K562 (cell line): ENCODE results near the gene TRAF3IP1. TPM values are rescaled to one million over a fixed set of nuclear protein-coding genes. Genes with fewer than 3 reads are reported as not detected.
A peak's percentile ranks its signal among the peaks of the same experiment; 100 is the strongest.

Experiments
- ATAC-seq: fragments of 200-7000 bp; cut with Tn5 transposase; 3 replicates; pipeline ENCODE4 v1.9.1; 2020; ENCODE audit warnings: moderate library complexity
- BruUV-seq: library from RNA; stranded (reverse); fragments of 400-500 nt; replicated peaks from 2 replicates; lab custom pipeline; 2021; lab: Mats Ljungman, UMichigan
- CTCF ChIA-PET: fragments of 300-600 bp; formaldehyde crosslinking; extraction: SDS; loops from one replicate; lab custom pipeline; 2021; ENCODE audit warnings: low intra/inter-chr PET ratio; lab: Yijun Ruan, JAX
- POLR2A ChIA-PET: fragments of 300-600, 350-650 bp; sonication (Branson Sonifier 250); formaldehyde crosslinking; extraction: SDS; loops from one replicate; lab custom pipeline; 2021; ENCODE audit warnings: antibody characterized with exemption, inconsistent platforms; lab: Yijun Ruan, JAX
- DNase-seq, 4 experiments: peaks; one replicate each; pipeline versions ENCODE4 v3.0.0 to v3.0.0-alpha.2; 2011 to 2018; ENCODE audit warnings: low spot score in 3 of 4, mixed read lengths in 3 of 4; ENCODE audit errors: extremely low read depth in 1 of 4
- FAIRE-seq: peaks from 2 replicates; lab custom pipeline; 2011; peaks lifted over from hg19 to GRCh38; lab: Jason Lieb, UNC
- H2AFZ ChIP-seq: 2 replicates; pipeline ENCODE4 v1.6.0; 2011; ENCODE audit warnings: low read depth, low read length, control low read depth, inconsistent platforms
- H3K27ac ChIP-seq: fragments of 200-600 bp; 3 replicates; pipeline ENCODE4 v1.8.0; 2011; ENCODE audit warnings: low read depth, mild to moderate bottlenecking, control low read depth, inconsistent platforms, low read length, moderate library complexity, mixed read lengths; ENCODE audit errors: extremely low read depth
- H3K27me3 ChIP-seq, 2 experiments: fragments of 300-600 bp in 1 of 2; 2 replicates in 1 of 2; 3 replicates in 1 of 2; pipeline versions ENCODE4 v1.6.0 to v1.8.0; 2011; ENCODE audit warnings: inconsistent platforms in 2 of 2, low read length in 2 of 2, mild to moderate bottlenecking in 1 of 2, mixed read lengths in 1 of 2, moderate library complexity in 1 of 2; ENCODE audit not compliant: control insufficient read depth in 2 of 2, insufficient read depth in 2 of 2
- H3K36me3 ChIP-seq: fragments of 300-600 bp; 3 replicates; pipeline ENCODE4 v1.8.0; 2011; ENCODE audit warnings: mild to moderate bottlenecking, low read length, inconsistent platforms; ENCODE audit not compliant: control insufficient read depth, insufficient read depth
- H3K4me1 ChIP-seq, 2 experiments: fragments of 200-600 bp in 1 of 2; replicated peaks in 1 of 2; 2 replicates in 1 of 2; 3 replicates in 1 of 2; pipeline versions ENCODE4 v1.5.1 to v1.8.0; 2011; ENCODE audit warnings: inconsistent platforms in 2 of 2, low read length in 2 of 2, mild to moderate bottlenecking in 1 of 2, mixed read lengths in 1 of 2, moderate library complexity in 1 of 2; ENCODE audit not compliant: control insufficient read depth in 2 of 2, insufficient read depth in 2 of 2
- H3K4me2 ChIP-seq: 2 replicates; pipeline ENCODE4 v1.6.1; 2011; ENCODE audit warnings: low read length, control low read depth, inconsistent platforms, mixed read lengths; ENCODE audit not compliant: insufficient read depth
- H3K4me3 ChIP-seq: fragments of 200-600 bp; sonication (generic), shearing (Covaris generic); 2 replicates; pipeline ENCODE4 v1.5.1; 2016; ENCODE audit warnings: control low read depth, inconsistent platforms
- H3K79me2 ChIP-seq: fragments of 200-600 bp; 3 replicates; pipeline ENCODE4 v1.8.0; 2011; ENCODE audit warnings: low read length, inconsistent platforms; ENCODE audit not compliant: control insufficient read depth, insufficient read depth
- H3K9ac ChIP-seq, 2 experiments: 2 replicates each; pipeline versions ENCODE4 v1.6.0 to v1.6.1; 2011; ENCODE audit warnings: low read depth in 2 of 2, low read length in 2 of 2, control low read depth in 1 of 2, inconsistent platforms in 1 of 2, mild to moderate bottlenecking in 1 of 2, mixed read lengths in 1 of 2; ENCODE audit not compliant: insufficient read depth in 1 of 2
- H3K9me1 ChIP-seq: one replicate; pipeline ENCODE4 v1.6.0; 2011; ENCODE audit warnings: inconsistent platforms, mild to moderate bottlenecking, low read length, moderate library complexity; ENCODE audit not compliant: control insufficient read depth, insufficient read depth
- H3K9me3 ChIP-seq: replicated peaks from 2 replicates; pipeline ENCODE4 v1.5.1; 2011; ENCODE audit warnings: low read depth, low read length, inconsistent platforms; ENCODE audit not compliant: control insufficient read depth, insufficient read depth
- H4K20me1 ChIP-seq: replicated peaks from 2 replicates; pipeline ENCODE4 v1.6.1; 2011; ENCODE audit warnings: low read length, inconsistent platforms, mixed read lengths; ENCODE audit not compliant: control insufficient read depth, insufficient read depth
- JUND ChIP-seq, 2 experiments: IDR thresholded peaks; 2 replicates in 1 of 2; 3 replicates in 1 of 2; pipeline ENCODE4 v1.6.1; 2011; ENCODE audit warnings: borderline replicate concordance in 2 of 2, low read depth in 2 of 2, low read length in 2 of 2, improper control_type of control experiment in 1 of 2, missing biosample characterization in 1 of 2, missing genetic modification characterization in 1 of 2, missing genetic modification reagents in 1 of 2
- TAL1 ChIP-seq: fragments of 450-650 bp; IDR thresholded peaks from 2 replicates; pipeline ENCODE4 v1.6.1; 2016; ENCODE audit warnings: mild to moderate bottlenecking
- U2AF2 ChIP-seq: fragments of 200-400 bp; formaldehyde crosslinking; optimal IDR thresholded peaks from 2 replicates; pipeline ENCODE3; 2017; ENCODE audit warnings: low read depth, mild to moderate bottlenecking, low read length
- ZKSCAN1 ChIP-seq: fragments of 150-350 bp; IDR thresholded peaks from 2 replicates; pipeline ENCODE4 v1.6.1; 2016; ENCODE audit warnings: low read depth, low read length
- ZNF507 ChIP-seq: conservative IDR thresholded peaks from 2 replicates; pipeline ENCODE4 v1.6.1; 2017; ENCODE audit warnings: missing genetic modification characterization, missing compliant biosample characterization
- WGBS: fragments of 100-300 bp; shearing (Covaris generic); methylation state at CpG from one replicate; pipeline ENCODE4 v1.1.6; 2016; ENCODE audit warnings: low coverage, mixed read lengths; ENCODE audit not compliant: insufficient coverage; ENCODE audit errors: missing lambda C conversion rate; 5-methylcytosine and 5-hydroxymethylcytosine counted together
- in situ Hi-C: fragments of 300-500 bp; cut with MboI; formaldehyde crosslinking; loops from 4 replicates; pipeline ENCODE4 v1.15.0; 2018; ENCODE audit warnings: inconsistent platforms, mixed read lengths
- intact Hi-C: fragments of 100-400 bp; cut with micrococcal nuclease; formaldehyde crosslinking; loops from 2 replicates; pipeline ENCODE4 v1.14.2; 2022
- polyA plus RNA-seq, 8 experiments: library from polyadenylated mRNA; depleted of rRNA in 4 of 8; stranded (reverse) in 5 of 8; unstranded in 3 of 8; fragments of >200 nt; fragmentation: Nextera tagmentation in 2 of 8; fragmentation: Illumina TruSeq in 1 of 8; extraction: Ambion mirVana in 2 of 8; extraction: Trizol in 1 of 8; gene quantifications; 2 replicates each; pipeline versions ENCODE4 v1.2.1 to v1.2.3, GENCODE V29; 2011 to 2014; ENCODE audit warnings: inconsistent platforms in 1 of 8, missing spikeins in 1 of 8
- total RNA-seq, 7 experiments: library from RNA; depleted of rRNA in 6 of 7; stranded (reverse); fragments of >200 nt in 6 of 7; fragmentation: Illumina TruSeq in 2 of 7; extraction: Trizol in 2 of 7; gene quantifications; 2 replicates each; pipeline versions ENCODE4 v1.2.1 to v1.2.3, GENCODE V29; 2011 to 2021; ENCODE audit warnings: low replicate concordance in 1 of 7

TRAF3IP1 gene
- total and polyA plus RNA-seq, 9 of the 15 experiments (the other 6 are each of a cell fraction or from before 2014, with no cell fraction given), result 1.3 to 7.4 (median 3.4) TPM

DNA sequence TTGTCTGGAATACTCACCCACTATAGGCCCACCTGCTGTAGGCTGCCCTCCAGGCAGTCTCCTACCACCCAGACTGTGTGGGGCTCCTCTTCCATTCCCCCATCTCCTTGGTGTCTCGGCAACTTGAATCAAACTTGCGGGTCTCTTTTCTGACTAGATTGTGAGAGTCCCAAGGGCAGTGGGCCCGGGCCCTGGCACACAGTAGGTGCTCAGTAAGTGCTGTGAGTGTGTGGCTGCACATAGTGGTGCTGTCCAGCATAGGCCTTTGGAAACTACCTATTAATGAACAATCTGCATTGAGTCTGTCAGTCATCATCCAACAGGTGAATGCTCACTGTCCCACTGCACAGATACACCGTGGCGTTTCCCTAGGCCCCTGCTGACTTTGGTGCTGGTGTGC is 62.8 kb downstream of the TRAF3IP1 start:
- Histone ChIP-seq H3K4me1 (peaks cover 6 to 9% of the 10 kb centered on the region in 2 experiments; a peak in 4 of 5 replicates), H2AFZ (no peak overlapping the region), H3K79me2 (no peaks in the 10 kb centered on the region), H3K36me3 (no peaks in the 10 kb centered on the region), H3K27ac (no peak overlapping the region), H3K4me3 (no peak overlapping the region), H4K20me1 (no peaks in the 10 kb centered on the region), H3K27me3 (no peaks in the 10 kb centered on the region), H3K4me2 (no peak overlapping the region), H3K9me1 (no peaks in the 10 kb centered on the region), H3K9me3 (no peaks in the 10 kb centered on the region), H3K9ac (no peak overlapping the region)
- WGBS, result 77% methylated on average over 4 of the region's 5 CpGs
- TF ChIP-seq TAL1, result no peak
- TF ChIP-seq ZKSCAN1, result peak; percentile 85
- no TSS peak for BruUV-seq
- in situ Hi-C loops (no loop called here), intact Hi-C loops (no loop called here)
- POLR2A ChIA-PET, result interaction anchor here (0.5 kb wide), 1 partner anchor 112 kb away, joined by 3 read pairs; no protein-coding TSS in a partner anchor
- DNase-seq (no peak), FAIRE-seq (no peak), ATAC-seq (no peak)
- CTCF ChIA-PET, result no interaction called here

DNA sequence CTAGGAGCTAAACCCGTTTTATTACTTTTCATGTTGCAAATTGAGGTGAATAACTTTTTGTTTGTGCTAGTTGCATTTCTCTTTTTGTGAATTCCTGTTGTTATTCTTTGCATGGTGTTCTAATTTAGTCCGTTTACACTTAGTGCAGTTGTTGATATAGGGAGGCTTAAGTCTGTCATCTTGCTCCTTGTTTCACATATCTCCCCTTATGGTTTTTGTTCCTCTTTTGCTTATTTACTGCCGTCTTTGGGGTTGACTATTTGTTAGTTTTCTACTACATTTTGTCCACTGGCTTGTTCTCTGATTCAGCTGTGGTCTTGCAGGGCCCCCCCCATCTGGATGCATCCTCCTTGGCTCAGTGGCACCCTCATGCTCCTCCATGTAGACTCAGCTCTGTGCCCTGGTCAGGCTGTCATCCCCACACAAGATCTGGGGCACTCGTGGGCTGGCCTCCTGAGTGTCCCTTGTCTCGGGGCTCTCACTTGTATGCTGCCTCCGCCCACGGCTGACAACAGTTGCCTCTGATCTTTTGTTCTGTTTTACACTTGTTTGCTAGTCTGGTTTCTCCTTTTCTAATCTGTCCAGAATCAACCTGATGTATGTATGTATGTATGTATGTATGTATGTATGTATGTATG is 63.5 kb downstream of the TRAF3IP1 start:
- no peaks in the 10 kb centered on the region for H3K9me1 ChIP-seq
- no peak overlapping the region for H3K4me3 ChIP-seq
- no peaks in the 10 kb centered on the region for H3K36me3 ChIP-seq
- H3K4me1 ChIP-seq, result peaks cover 6 to 7% of the 10 kb centered on the region in 2 experiments; a peak in 4 of 5 replicates
- H2AFZ ChIP-seq, result no peak overlapping the region
- ChIA-PET POLR2A (no interaction called here), CTCF (no interaction called here)
- no peaks in the 10 kb centered on the region for H3K79me2 ChIP-seq
- H3K9ac ChIP-seq, result no peak overlapping the region
- intact Hi-C loops, result no loop called here
- FAIRE-seq, result no peak
- H3K4me2 ChIP-seq, result no peak overlapping the region
- in situ Hi-C loops, result no loop called here
- WGBS, result 56% methylated on average over 7 of the region's 7 CpGs
- no peaks in the 10 kb centered on the region for H3K27me3 ChIP-seq
- H3K27ac ChIP-seq, result no peak overlapping the region
- no peak for DNase-seq
- no peak for ATAC-seq
- no peak for TF ChIP-seq JUND (IDR thresholded peaks at IDR 0.05; ENCODE audit: borderline replicate concordance, low read depth, low read length)
- no peak for TF ChIP-seq JUND (tag; IDR thresholded peaks at IDR 0.05; ENCODE audit: borderline replicate concordance, low read depth, low read length)
- TF ChIP-seq U2AF2, result no peak
- peak; percentile 55 for TF ChIP-seq ZNF507 (tag)
- no TSS peak for BruUV-seq
- H4K20me1 ChIP-seq, result no peaks in the 10 kb centered on the region
- no peaks in the 10 kb centered on the region for H3K9me3 ChIP-seq
